Thoracic aorta (tissue), 2 donors: Measurements from ENCODE around the gene PSMG1. TPM values are rescaled to one million over a fixed set of nuclear protein-coding genes. Genes with fewer than 3 reads are reported as not detected.

Experiments
- ATAC-seq: fragments of 150-250 bp; one replicate; pipeline ENCODE4 v1.8.0; 2017; ENCODE audit warnings: low read depth; ENCODE audit not compliant: insufficient number of reproducible peaks, low FRiP score
- DNase-seq: peaks from one replicate; pipeline ENCODE4 v3.0.0-alpha.2; 2020; ENCODE audit warnings: low spot score
- H3K27ac ChIP-seq, 2 donors: fragments of 200-600 bp; sonication (generic); 1 replicate in 1 of 2; 2 replicates in 1 of 2; pipeline ENCODE4 v1.5.1; 2016; ENCODE audit warnings: mild to moderate bottlenecking in 2 of 2, moderate library complexity in 2 of 2
- H3K27me3 ChIP-seq: fragments of 200-600 bp; sonication (generic); replicated peaks from 2 replicates; pipeline ENCODE4 v1.6.0; 2016; ENCODE audit warnings: mild to moderate bottlenecking; ENCODE audit not compliant: insufficient read depth
- H3K36me3 ChIP-seq: fragments of 200-600 bp; sonication (generic); one replicate; pipeline ENCODE4 v1.5.1; 2016
- H3K4me1 ChIP-seq, 2 donors: fragments of 200-600 bp; sonication (generic); 1 replicate in 1 of 2; 2 replicates in 1 of 2; pipeline versions ENCODE4 v1.5.1 to v1.6.0; 2016; ENCODE audit warnings: low read depth in 2 of 2, mild to moderate bottlenecking in 1 of 2; ENCODE audit not compliant: control insufficient read depth in 1 of 2
- H3K4me3 ChIP-seq: fragments of 200-600 bp; sonication (generic); 2 replicates; pipeline ENCODE4 v1.5.1; 2016; ENCODE audit warnings: mild to moderate bottlenecking
- H3K9me3 ChIP-seq: fragments of 200-600 bp; sonication (generic); 2 replicates; pipeline ENCODE4 v1.5.1; 2016
- total RNA-seq, 2 donors: library from RNA; depleted of rRNA; stranded (reverse); fragments of >200 nt; gene quantifications; one replicate each; pipeline versions ENCODE4 v1.1.0 to v1.2.3, GENCODE V29; 2016
- TF ChIP-seq, protein P1 (sequence below): fragments of 200-600 bp; sonication (generic); IDR thresholded peaks from one replicate; pipeline ENCODE4 v1.5.1; 2019; ENCODE audit warnings: antibody characterized with exemption

PSMG1 gene
- total RNA-seq, 2 donors from 2014 or later: 14.8 to 17.6 TPM

GRCh38 chr21:39196838-39197237 lies 13.6 kb upstream of the PSMG1 start:
- no peak overlapping the region for H3K27ac ChIP-seq
- no peaks in the 10 kb centered on the region for H3K4me1 ChIP-seq
- peaks cover 27% of the 10 kb centered on the region for H3K36me3 ChIP-seq
- H3K9me3 ChIP-seq: no peaks in the 10 kb centered on the region
- TF ChIP-seq, protein P1, sequence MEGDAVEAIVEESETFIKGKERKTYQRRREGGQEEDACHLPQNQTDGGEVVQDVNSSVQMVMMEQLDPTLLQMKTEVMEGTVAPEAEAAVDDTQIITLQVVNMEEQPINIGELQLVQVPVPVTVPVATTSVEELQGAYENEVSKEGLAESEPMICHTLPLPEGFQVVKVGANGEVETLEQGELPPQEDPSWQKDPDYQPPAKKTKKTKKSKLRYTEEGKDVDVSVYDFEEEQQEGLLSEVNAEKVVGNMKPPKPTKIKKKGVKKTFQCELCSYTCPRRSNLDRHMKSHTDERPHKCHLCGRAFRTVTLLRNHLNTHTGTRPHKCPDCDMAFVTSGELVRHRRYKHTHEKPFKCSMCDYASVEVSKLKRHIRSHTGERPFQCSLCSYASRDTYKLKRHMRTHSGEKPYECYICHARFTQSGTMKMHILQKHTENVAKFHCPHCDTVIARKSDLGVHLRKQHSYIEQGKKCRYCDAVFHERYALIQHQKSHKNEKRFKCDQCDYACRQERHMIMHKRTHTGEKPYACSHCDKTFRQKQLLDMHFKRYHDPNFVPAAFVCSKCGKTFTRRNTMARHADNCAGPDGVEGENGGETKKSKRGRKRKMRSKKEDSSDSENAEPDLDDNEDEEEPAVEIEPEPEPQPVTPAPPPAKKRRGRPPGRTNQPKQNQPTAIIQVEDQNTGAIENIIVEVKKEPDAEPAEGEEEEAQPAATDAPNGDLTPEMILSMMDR: no peak
- no peak overlapping the region for H3K4me3 ChIP-seq
- no peaks in the 10 kb centered on the region for H3K27me3 ChIP-seq
- DNase-seq (no peak), ATAC-seq (no peak)

- no peak for DNase-seq
- H3K36me3 ChIP-seq: peaks cover 27% of the 10 kb centered on the region
Measured at GRCh38 chr21:39196310-39196709, 13.1 kb upstream of the PSMG1 start.

GRCh38 chr21:39193380-39193779 lies 10.1 kb upstream of the PSMG1 start:
- Histone ChIP-seq H3K27me3 (no peaks in the 10 kb centered on the region), H3K36me3 (peaks cover 11% of the 10 kb centered on the region), H3K4me3 (no peak overlapping the region), H3K4me1 (peaks cover 0 to 12% of the 10 kb centered on the region in 2 donors), H3K27ac (no peak overlapping the region), H3K9me3 (no peaks in the 10 kb centered on the region)
- ATAC-seq (no peak), DNase-seq (no peak)
- TF ChIP-seq, protein P1: no peak

More at GRCh38 chr21:39196310-39196709, 13.1 kb upstream of the PSMG1 start:
- TF ChIP-seq, protein P1: no peak
- Histone ChIP-seq H3K27ac (no peak overlapping the region), H3K9me3 (no peaks in the 10 kb centered on the region), H3K4me3 (no peak overlapping the region), H3K27me3 (no peaks in the 10 kb centered on the region), H3K4me1 (no peaks in the 10 kb centered on the region)
- ATAC-seq: no peak

- TF ChIP-seq, protein P1: no peak
- H3K9me3 ChIP-seq: no peaks in the 10 kb centered on the region
- H3K27ac ChIP-seq: no peak overlapping the region
- H3K36me3 ChIP-seq: no peaks in the 10 kb centered on the region
- no peak for ATAC-seq
- H3K4me1 ChIP-seq: peaks cover 0 to 12% of the 10 kb centered on the region in 2 donors
- H3K4me3 ChIP-seq: no peak overlapping the region
- H3K27me3 ChIP-seq: no peaks in the 10 kb centered on the region
- no peak for DNase-seq
Measured at GRCh38 chr21:39189857-39190604, 6.8 kb upstream of the PSMG1 start.

- ATAC-seq (no peak), DNase-seq (no peak)
- no peaks in the 10 kb centered on the region for H3K36me3 ChIP-seq
- H3K4me1 ChIP-seq: peaks cover 0 to 21% of the 10 kb centered on the region in 2 donors
- H3K27ac ChIP-seq: no peak overlapping the region
- no peak overlapping the region for H3K4me3 ChIP-seq
- no peaks in the 10 kb centered on the region for H3K27me3 ChIP-seq
- H3K9me3 ChIP-seq: no peaks in the 10 kb centered on the region
- TF ChIP-seq, protein P1: no peak
Measured at GRCh38 chr21:39188521-39189139, 5.4 kb upstream of the PSMG1 start.
